HEK293 (cell line): ENCODE data around the gene IFNL3.

Experiments
- CTCF ChIA-PET: fragments of 350-600 bp; formaldehyde crosslinking; extraction: SDS; loops from one replicate; lab custom pipeline; 2021; ENCODE audit warnings: antibody characterized with exemption; lab: Yijun Ruan, JAX
- POLR2A ChIA-PET: fragments of 300-600 bp; formaldehyde crosslinking; extraction: SDS; loops from one replicate; lab custom pipeline; 2020; ENCODE audit warnings: antibody characterized with exemption, inconsistent platforms; lab: Yijun Ruan, JAX
- H3K27ac ChIP-seq: fragments of 200-500 bp; sonication (Bioruptor generic); 2 replicates; pipeline ENCODE4 v1.5.1; 2014; ENCODE audit warnings: low read depth, low read length, control low read depth, inconsistent platforms; ENCODE audit errors: extremely low read depth
- H3K36me3 ChIP-seq, 2 experiments: fragments of 200-500 bp in 1 of 2; sonication (Bioruptor generic) in 1 of 2; 1 replicate in 1 of 2; 2 replicates in 1 of 2; pipeline ENCODE4 v1.5.1; 2014 to 2017; ENCODE audit warnings: inconsistent platforms in 2 of 2, low read length in 2 of 2; ENCODE audit not compliant: control insufficient read depth in 2 of 2, insufficient read depth in 1 of 2
- H3K4me1 ChIP-seq: fragments of 200-500 bp; sonication (Bioruptor generic); 2 replicates; pipeline ENCODE4 v1.5.1; 2014; ENCODE audit warnings: mild to moderate bottlenecking, low read length, inconsistent platforms; ENCODE audit not compliant: control insufficient read depth, insufficient read depth
- H3K4me3 ChIP-seq: 2 replicates; pipeline ENCODE4 v1.5.1; 2011; ENCODE audit warnings: low read depth, mild to moderate bottlenecking, control low read depth, low read length, moderate library complexity
- H3K9me3 ChIP-seq: fragments of 200-500 bp; sonication (Bioruptor generic); 2 replicates; pipeline ENCODE4 v1.5.1; 2014; ENCODE audit warnings: low read depth, low read length, inconsistent platforms; ENCODE audit not compliant: control insufficient read depth, insufficient read depth
- GLIS1 ChIP-seq: fragments of 450-650 bp; formaldehyde crosslinking; IDR thresholded peaks from 2 replicates; pipeline ENCODE4 v1.5.1; 2016; ENCODE audit warnings: missing biosample characterization, missing genetic modification characterization
- IKZF3 ChIP-seq: fragments of 450-650 bp; IDR thresholded peaks from 2 replicates; pipeline ENCODE4 v1.5.0; 2018; ENCODE audit warnings: missing biosample characterization, mild to moderate bottlenecking, missing genetic modification characterization, moderate library complexity
- KLF7 ChIP-seq: fragments of 450-650 bp; formaldehyde crosslinking; IDR thresholded peaks from 2 replicates; pipeline ENCODE4 v1.5.1; 2016; ENCODE audit warnings: missing biosample characterization, missing genetic modification characterization, borderline replicate concordance
- KLF8 ChIP-seq: fragments of 450-650 bp; formaldehyde crosslinking; IDR thresholded peaks from 2 replicates; pipeline ENCODE4 v1.5.1; 2016; ENCODE audit warnings: missing biosample characterization, missing genetic modification characterization
- SALL2 ChIP-seq: fragments of 450-650 bp; formaldehyde crosslinking; IDR thresholded peaks from 2 replicates; pipeline ENCODE4 v1.5.0; 2017; ENCODE audit warnings: missing biosample characterization, mild to moderate bottlenecking, missing genetic modification characterization, borderline replicate concordance
- ZBTB21 ChIP-seq: fragments of 450-650 bp; formaldehyde crosslinking; IDR thresholded peaks from 2 replicates; pipeline ENCODE4 v1.5.1; 2017; ENCODE audit warnings: missing biosample characterization, missing genetic modification characterization
- ZFP41 ChIP-seq: fragments of 450-650 bp; formaldehyde crosslinking; IDR thresholded peaks from 2 replicates; pipeline ENCODE4 v1.5.1; 2016; ENCODE audit warnings: missing biosample characterization, missing genetic modification characterization, borderline replicate concordance
- ZNF121 ChIP-seq: fragments of 450-650 bp; formaldehyde crosslinking; IDR thresholded peaks from 2 replicates; pipeline ENCODE4 v1.5.1; 2016; ENCODE audit warnings: missing biosample characterization, missing genetic modification characterization
- ZNF302 ChIP-seq: fragments of 450-650 bp; formaldehyde crosslinking; IDR thresholded peaks from 2 replicates; pipeline ENCODE4 v1.5.1; 2016; ENCODE audit warnings: missing biosample characterization, missing genetic modification characterization, low read depth
- ZNF473 ChIP-seq: fragments of 450-650 bp; formaldehyde crosslinking; IDR thresholded peaks from 2 replicates; pipeline ENCODE4 v1.5.1; 2017; ENCODE audit warnings: missing biosample characterization, missing genetic modification characterization
- ZNF664 ChIP-seq: fragments of 450-650 bp; formaldehyde crosslinking; IDR thresholded peaks from 2 replicates; pipeline ENCODE4 v1.5.1; 2016; ENCODE audit warnings: missing biosample characterization, missing genetic modification characterization
- ZNF76 ChIP-seq: fragments of 450-650 bp; formaldehyde crosslinking; IDR thresholded peaks from 2 replicates; pipeline ENCODE4; 2016; ENCODE audit warnings: low read depth, missing biosample characterization, missing genetic modification characterization, borderline replicate concordance
- ZNF777 ChIP-seq: fragments of 450-650 bp; formaldehyde crosslinking; IDR thresholded peaks from 2 replicates; pipeline ENCODE4 v1.5.1; 2017; ENCODE audit warnings: missing biosample characterization, missing genetic modification characterization, borderline replicate concordance
- ZNF830 ChIP-seq: fragments of 450-650 bp; IDR thresholded peaks from 2 replicates; pipeline ENCODE4 v1.5.0; 2018; ENCODE audit warnings: missing biosample characterization, missing genetic modification characterization, low read depth, mild to moderate bottlenecking, moderate library complexity
- TF ChIP-seq, protein P1 (sequence below): fragments of 450-650 bp; formaldehyde crosslinking; IDR thresholded peaks from 2 replicates; pipeline ENCODE4 v1.5.1; 2016; ENCODE audit warnings: missing biosample characterization, missing genetic modification characterization
- TF ChIP-seq, protein P2 (sequence below): fragments of 450-650 bp; formaldehyde crosslinking; IDR thresholded peaks from 2 replicates; pipeline ENCODE4 v1.5.1; 2016; ENCODE audit warnings: missing biosample characterization, missing genetic modification characterization
- TF ChIP-seq, protein P3 (sequence below): fragments of 450-650 bp; formaldehyde crosslinking; IDR thresholded peaks from 2 replicates; pipeline ENCODE4 v1.5.1; 2017; ENCODE audit warnings: missing biosample characterization, missing genetic modification characterization
- TF ChIP-seq, protein P4 (sequence below): fragments of 450-650 bp; formaldehyde crosslinking; IDR thresholded peaks from 2 replicates; pipeline ENCODE4 v1.5.1; 2016; ENCODE audit warnings: missing biosample characterization, missing genetic modification characterization
- TF ChIP-seq, protein P5 (sequence below): fragments of 450-650 bp; formaldehyde crosslinking; IDR thresholded peaks from 2 replicates; pipeline ENCODE4 v1.5.1; 2016; ENCODE audit warnings: missing biosample characterization, missing genetic modification characterization
- TF ChIP-seq, protein P6 (sequence below): fragments of 450-650 bp; formaldehyde crosslinking; IDR thresholded peaks from 2 replicates; pipeline ENCODE4 v1.5.1; 2017; ENCODE audit warnings: missing biosample characterization, missing genetic modification characterization
- TF ChIP-seq, protein P7 (sequence below): fragments of 450-650 bp; formaldehyde crosslinking; IDR thresholded peaks from 2 replicates; pipeline ENCODE4 v1.5.1; 2016; ENCODE audit warnings: missing biosample characterization, missing genetic modification characterization

IFNL3 gene

DNA sequence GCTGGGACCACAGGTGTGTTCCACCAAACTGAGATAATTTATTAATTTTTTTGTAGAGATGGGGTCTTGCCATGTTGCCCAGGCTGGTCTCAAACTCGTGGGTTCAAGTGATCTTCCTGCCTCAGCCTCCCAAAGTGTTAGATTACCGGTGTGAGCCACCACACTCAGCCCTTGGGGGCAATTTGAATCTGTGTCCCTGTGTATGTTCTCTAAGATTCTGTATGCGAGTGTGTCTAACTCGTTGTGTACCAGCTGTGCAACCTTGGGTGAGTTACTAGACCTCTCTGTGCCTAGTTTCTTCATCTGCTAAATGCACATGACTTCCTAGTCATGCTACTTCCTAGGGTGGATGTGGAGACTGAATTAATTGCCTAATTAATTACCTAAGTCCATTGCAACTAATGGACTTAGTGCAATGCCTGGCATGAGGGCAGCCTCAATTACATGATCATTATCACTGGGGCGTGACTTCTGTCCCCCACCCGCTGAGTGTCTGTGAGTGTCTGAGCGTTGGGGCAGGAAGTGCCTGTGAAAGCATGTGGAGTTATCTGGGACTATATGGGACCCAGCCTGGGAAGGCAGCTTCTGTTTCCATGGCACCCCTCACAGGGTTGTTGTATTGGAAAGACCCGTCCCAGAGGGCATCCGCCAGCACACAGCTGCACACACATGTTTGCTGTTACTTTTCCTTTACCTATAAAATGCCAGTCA lies 49.8 kb downstream of the IFNL3 start:
- H3K27ac ChIP-seq = no peak overlapping the region
- no peaks in the 10 kb centered on the region for H3K9me3 ChIP-seq
- CTCF ChIA-PET = interaction anchor here (1.1 to 1.9 kb wide), 6 partner anchors 8 to 143 kb away, joined by 4 to 6 read pairs (median 5); no protein-coding TSS in a partner anchor
- H3K36me3 ChIP-seq = no peaks in the 10 kb centered on the region
- no peak overlapping the region for H3K4me3 ChIP-seq
- POLR2A ChIA-PET = interaction anchor here (0.9 kb wide), 1 partner anchor 147 kb away, joined by 4 read pairs; the partner anchor contains the start of gene SAMD4B
- H3K4me1 ChIP-seq = 0 out of 2 replicates have a peak, but pooled peaks cover 4% of the 10 kb centered on the region
- TF ChIP-seq, protein P1, sequence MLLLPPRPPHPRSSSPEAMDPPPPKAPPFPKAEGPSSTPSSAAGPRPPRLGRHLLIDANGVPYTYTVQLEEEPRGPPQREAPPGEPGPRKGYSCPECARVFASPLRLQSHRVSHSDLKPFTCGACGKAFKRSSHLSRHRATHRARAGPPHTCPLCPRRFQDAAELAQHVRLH = peak; percentile 84
- TF ChIP-seq KLF8 (tag by site-specific recombination) (0 out of 2 replicates have a peak, but pooled peaks have one; percentile 28), KLF7 (0 out of 2 replicates have a peak, but pooled peaks have one; percentile 9), SALL2 (no peak), ZNF664 (peak; percentile 38; the same call in 1 of the 2 replicates), ZNF76 (tag by site-specific recombination) (no peak), ZFP41 (tag by site-specific recombination) (no peak), IKZF3 (tag by site-specific recombination) (peak; percentile 52; the same call in 1 of the 2 replicates), ZNF830 (tag by site-specific recombination) (no peak), ZBTB21 (tag by site-specific recombination) (0 out of 2 replicates have a peak, but pooled peaks have one; percentile 19), ZNF302 (tag by site-specific recombination) (no peak), ZNF473 (tag by site-specific recombination) (no peak), GLIS1 (peak; percentile 69; the same call in 1 of the 2 replicates), ZNF777 (tag by site-specific recombination) (no peak), ZNF121 (tag by site-specific recombination) (peak; percentile 99)
- TF ChIP-seq, protein P2, sequence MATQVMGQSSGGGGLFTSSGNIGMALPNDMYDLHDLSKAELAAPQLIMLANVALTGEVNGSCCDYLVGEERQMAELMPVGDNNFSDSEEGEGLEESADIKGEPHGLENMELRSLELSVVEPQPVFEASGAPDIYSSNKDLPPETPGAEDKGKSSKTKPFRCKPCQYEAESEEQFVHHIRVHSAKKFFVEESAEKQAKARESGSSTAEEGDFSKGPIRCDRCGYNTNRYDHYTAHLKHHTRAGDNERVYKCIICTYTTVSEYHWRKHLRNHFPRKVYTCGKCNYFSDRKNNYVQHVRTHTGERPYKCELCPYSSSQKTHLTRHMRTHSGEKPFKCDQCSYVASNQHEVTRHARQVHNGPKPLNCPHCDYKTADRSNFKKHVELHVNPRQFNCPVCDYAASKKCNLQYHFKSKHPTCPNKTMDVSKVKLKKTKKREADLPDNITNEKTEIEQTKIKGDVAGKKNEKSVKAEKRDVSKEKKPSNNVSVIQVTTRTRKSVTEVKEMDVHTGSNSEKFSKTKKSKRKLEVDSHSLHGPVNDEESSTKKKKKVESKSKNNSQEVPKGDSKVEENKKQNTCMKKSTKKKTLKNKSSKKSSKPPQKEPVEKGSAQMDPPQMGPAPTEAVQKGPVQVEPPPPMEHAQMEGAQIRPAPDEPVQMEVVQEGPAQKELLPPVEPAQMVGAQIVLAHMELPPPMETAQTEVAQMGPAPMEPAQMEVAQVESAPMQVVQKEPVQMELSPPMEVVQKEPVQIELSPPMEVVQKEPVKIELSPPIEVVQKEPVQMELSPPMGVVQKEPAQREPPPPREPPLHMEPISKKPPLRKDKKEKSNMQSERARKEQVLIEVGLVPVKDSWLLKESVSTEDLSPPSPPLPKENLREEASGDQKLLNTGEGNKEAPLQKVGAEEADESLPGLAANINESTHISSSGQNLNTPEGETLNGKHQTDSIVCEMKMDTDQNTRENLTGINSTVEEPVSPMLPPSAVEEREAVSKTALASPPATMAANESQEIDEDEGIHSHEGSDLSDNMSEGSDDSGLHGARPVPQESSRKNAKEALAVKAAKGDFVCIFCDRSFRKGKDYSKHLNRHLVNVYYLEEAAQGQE (tag by site-specific recombination) = no peak
- TF ChIP-seq, protein P3, sequence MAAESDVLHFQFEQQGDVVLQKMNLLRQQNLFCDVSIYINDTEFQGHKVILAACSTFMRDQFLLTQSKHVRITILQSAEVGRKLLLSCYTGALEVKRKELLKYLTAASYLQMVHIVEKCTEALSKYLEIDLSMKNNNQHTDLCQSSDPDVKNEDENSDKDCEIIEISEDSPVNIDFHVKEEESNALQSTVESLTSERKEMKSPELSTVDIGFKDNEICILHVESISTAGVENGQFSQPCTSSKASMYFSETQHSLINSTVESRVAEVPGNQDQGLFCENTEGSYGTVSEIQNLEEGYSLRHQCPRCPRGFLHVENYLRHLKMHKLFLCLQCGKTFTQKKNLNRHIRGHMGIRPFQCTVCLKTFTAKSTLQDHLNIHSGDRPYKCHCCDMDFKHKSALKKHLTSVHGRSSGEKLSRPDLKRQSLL = no peak
- TF ChIP-seq, protein P4, sequence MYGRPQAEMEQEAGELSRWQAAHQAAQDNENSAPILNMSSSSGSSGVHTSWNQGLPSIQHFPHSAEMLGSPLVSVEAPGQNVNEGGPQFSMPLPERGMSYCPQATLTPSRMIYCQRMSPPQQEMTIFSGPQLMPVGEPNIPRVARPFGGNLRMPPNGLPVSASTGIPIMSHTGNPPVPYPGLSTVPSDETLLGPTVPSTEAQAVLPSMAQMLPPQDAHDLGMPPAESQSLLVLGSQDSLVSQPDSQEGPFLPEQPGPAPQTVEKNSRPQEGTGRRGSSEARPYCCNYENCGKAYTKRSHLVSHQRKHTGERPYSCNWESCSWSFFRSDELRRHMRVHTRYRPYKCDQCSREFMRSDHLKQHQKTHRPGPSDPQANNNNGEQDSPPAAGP = no peak
- TF ChIP-seq, protein P5, sequence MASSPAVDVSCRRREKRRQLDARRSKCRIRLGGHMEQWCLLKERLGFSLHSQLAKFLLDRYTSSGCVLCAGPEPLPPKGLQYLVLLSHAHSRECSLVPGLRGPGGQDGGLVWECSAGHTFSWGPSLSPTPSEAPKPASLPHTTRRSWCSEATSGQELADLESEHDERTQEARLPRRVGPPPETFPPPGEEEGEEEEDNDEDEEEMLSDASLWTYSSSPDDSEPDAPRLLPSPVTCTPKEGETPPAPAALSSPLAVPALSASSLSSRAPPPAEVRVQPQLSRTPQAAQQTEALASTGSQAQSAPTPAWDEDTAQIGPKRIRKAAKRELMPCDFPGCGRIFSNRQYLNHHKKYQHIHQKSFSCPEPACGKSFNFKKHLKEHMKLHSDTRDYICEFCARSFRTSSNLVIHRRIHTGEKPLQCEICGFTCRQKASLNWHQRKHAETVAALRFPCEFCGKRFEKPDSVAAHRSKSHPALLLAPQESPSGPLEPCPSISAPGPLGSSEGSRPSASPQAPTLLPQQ (tag by site-specific recombination) = peak; percentile 39; the same call in 1 of the 2 replicates
- TF ChIP-seq, protein P6, sequence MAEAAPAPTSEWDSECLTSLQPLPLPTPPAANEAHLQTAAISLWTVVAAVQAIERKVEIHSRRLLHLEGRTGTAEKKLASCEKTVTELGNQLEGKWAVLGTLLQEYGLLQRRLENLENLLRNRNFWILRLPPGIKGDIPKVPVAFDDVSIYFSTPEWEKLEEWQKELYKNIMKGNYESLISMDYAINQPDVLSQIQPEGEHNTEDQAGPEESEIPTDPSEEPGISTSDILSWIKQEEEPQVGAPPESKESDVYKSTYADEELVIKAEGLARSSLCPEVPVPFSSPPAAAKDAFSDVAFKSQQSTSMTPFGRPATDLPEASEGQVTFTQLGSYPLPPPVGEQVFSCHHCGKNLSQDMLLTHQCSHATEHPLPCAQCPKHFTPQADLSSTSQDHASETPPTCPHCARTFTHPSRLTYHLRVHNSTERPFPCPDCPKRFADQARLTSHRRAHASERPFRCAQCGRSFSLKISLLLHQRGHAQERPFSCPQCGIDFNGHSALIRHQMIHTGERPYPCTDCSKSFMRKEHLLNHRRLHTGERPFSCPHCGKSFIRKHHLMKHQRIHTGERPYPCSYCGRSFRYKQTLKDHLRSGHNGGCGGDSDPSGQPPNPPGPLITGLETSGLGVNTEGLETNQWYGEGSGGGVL (tag by site-specific recombination) = peak; percentile 15; the same call in 1 of the 2 replicates
- TF ChIP-seq, protein P7, sequence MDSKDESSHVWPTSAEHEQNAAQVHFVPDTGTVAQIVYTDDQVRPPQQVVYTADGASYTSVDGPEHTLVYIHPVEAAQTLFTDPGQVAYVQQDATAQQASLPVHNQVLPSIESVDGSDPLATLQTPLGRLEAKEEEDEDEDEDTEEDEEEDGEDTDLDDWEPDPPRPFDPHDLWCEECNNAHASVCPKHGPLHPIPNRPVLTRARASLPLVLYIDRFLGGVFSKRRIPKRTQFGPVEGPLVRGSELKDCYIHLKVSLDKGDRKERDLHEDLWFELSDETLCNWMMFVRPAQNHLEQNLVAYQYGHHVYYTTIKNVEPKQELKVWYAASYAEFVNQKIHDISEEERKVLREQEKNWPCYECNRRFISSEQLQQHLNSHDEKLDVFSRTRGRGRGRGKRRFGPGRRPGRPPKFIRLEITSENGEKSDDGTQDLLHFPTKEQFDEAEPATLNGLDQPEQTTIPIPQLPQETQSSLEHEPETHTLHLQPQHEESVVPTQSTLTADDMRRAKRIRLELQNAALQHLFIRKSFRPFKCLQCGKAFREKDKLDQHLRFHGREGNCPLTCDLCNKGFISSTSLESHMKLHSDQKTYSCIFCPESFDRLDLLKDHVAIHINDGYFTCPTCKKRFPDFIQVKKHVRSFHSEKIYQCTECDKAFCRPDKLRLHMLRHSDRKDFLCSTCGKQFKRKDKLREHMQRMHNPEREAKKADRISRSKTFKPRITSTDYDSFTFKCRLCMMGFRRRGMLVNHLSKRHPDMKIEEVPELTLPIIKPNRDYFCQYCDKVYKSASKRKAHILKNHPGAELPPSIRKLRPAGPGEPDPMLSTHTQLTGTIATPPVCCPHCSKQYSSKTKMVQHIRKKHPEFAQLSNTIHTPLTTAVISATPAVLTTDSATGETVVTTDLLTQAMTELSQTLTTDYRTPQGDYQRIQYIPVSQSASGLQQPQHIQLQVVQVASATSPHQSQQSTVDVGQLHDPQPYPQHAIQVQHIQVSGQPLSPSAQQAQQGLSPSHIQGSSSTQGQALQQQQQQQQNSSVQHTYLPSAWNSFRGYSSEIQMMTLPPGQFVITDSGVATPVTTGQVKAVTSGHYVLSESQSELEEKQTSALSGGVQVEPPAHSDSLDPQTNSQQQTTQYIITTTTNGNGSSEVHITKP (tag by site-specific recombination) = peak; percentile 62
